Fibroblast of lung (primary cell): ENCODE results near the gene RNF113B.

Source experiments
- CTCF ChIP-seq, 2 donors: IDR thresholded peaks in 1 of 2; conservative IDR thresholded peaks in 1 of 2; 1 replicate in 1 of 2; 2 replicates in 1 of 2; pipeline ENCODE4 v1.5.1; 2011 to 2012; ENCODE audit warnings: low read length in 2 of 2, control low read depth in 1 of 2, inconsistent platforms in 1 of 2, low read depth in 1 of 2, mild to moderate bottlenecking in 1 of 2
- EZH2 ChIP-seq: IDR thresholded peaks from 2 replicates; pipeline ENCODE4 v1.5.1; 2012; ENCODE audit warnings: low read length, control low read depth, mild to moderate bottlenecking; ENCODE audit errors: missing control alignments

GRCh38 chr13:98169331-98169730, 7.7 kb downstream of the RNF113B start:
- TF ChIP-seq CTCF (conservative IDR thresholded peaks at IDR 0.05 in 1 of 2, IDR thresholded peaks at IDR 0.05 in 1 of 2; ENCODE audit: low read depth in 1 of 2, low read length in 2 of 2) (no peak), EZH2 (no peak)
